ENCODE data around the gene MRPL10.
A peak's percentile ranks its signal among the peaks of the same experiment; 100 is the strongest.

DNA sequence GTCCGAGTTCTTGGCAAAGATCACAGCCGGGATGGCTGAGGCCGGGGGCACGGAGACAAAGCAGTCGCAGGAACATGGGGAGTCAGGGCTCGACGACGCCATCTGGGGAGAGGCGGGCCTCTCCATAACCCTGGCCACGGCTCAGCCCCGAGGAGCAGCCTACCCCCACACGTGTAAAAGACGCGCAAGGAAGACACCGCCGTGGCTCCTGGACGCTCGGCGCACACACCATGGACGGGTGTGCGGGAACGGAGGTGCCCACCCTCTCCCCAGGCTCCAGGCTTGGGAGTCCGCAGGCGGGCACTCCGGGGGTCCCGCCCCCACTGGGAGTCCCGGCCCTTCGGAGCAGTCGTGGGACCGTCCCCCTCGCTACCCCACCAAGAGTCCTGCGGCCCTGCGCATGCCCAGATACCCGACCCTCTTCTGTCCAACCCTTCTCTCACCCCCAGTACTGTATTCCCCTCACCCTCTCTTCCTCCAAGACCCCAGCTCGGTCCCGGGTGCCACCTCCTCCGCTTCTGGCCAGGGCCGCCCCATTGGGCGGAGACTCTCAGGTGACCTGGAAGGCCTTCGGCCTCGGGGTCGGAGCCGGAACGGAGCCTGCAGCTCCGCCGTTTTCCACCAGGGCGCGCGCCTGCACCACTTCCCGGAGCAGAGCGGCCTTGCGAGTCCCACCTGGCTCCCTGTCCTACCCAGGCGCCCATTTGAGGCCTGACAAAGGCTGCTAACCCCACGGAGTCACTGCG, 9.6 kb upstream of the MRPL10 start, which contains the start of gene SCRN2:
- TF ChIP-seq, protein P1, sequence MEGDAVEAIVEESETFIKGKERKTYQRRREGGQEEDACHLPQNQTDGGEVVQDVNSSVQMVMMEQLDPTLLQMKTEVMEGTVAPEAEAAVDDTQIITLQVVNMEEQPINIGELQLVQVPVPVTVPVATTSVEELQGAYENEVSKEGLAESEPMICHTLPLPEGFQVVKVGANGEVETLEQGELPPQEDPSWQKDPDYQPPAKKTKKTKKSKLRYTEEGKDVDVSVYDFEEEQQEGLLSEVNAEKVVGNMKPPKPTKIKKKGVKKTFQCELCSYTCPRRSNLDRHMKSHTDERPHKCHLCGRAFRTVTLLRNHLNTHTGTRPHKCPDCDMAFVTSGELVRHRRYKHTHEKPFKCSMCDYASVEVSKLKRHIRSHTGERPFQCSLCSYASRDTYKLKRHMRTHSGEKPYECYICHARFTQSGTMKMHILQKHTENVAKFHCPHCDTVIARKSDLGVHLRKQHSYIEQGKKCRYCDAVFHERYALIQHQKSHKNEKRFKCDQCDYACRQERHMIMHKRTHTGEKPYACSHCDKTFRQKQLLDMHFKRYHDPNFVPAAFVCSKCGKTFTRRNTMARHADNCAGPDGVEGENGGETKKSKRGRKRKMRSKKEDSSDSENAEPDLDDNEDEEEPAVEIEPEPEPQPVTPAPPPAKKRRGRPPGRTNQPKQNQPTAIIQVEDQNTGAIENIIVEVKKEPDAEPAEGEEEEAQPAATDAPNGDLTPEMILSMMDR (IDR thresholded peaks at IDR 0.05), result peak; percentile 93 to 99 (median 98)
- TF ChIP-seq POLR2A (IDR thresholded peaks at IDR 0.05), result no peak

Measured in heart left ventricle (tissue), 13 donors.